ENCODE measurements around the gene TRIM4.
"Not testable (repeated sequence)": the region's sequence is repeated elsewhere in the genome, so short reads cannot be mapped to it uniquely, and the experiment has no call there.

The TRIM4 gene

DNA sequence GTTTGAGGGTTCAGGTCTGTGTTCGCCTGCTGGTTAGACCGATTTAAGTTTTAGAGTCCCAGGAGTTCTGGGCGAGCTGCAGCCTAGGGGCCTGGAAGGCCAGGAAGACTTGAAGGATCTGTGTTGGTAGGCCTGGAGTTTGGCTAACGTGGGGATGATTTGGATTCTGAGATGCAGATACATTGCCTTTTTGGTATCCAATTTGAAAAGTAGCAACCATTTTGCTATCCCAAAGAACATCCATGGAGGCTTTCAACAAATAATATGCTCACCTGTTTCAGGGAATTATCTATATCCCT, 433 bp upstream of the TRIM4 start:
- no peak for DNase-seq

DNA sequence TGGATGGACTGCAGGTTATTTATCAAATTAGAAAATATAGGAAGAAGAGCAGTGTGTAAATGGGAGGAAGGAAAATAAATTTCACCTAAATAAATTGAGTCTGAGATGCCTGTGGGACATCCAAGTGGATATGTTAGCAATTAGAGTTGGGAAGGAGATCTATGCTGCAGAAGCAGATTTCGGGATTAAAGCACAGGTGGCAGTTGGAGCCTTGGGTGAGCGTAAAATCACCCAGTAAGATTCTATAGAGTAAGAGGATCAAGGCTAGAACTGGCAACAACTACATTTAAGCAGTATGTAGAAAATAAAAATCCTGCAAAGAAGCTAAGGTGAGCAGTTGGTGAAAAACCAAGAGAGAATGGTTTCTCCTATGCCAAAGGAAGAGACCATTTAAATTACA, 8.4 kb downstream of the TRIM4 start:
- DNase-seq = no peak

DNA sequence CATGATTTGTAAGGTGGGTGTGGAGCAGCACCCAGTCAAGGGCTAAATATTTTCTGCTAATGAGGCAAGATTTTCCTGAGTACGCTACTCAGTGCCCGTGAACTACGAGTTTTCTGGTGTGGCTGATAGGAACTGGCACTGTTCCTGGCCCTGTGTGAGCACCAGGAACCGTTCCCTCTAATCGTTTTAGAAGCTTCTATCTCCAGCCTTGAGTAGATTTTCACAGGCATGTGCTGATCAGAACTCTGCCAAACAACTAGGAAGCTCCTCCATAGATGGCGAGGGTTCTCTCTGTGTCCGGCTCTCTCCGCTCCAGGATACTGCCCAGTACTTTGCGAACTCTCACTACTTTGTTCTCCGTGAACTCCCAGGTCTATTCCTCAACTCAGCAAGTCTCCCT, 17.7 kb downstream of the TRIM4 start:
- DNase-seq = no peak

DNA sequence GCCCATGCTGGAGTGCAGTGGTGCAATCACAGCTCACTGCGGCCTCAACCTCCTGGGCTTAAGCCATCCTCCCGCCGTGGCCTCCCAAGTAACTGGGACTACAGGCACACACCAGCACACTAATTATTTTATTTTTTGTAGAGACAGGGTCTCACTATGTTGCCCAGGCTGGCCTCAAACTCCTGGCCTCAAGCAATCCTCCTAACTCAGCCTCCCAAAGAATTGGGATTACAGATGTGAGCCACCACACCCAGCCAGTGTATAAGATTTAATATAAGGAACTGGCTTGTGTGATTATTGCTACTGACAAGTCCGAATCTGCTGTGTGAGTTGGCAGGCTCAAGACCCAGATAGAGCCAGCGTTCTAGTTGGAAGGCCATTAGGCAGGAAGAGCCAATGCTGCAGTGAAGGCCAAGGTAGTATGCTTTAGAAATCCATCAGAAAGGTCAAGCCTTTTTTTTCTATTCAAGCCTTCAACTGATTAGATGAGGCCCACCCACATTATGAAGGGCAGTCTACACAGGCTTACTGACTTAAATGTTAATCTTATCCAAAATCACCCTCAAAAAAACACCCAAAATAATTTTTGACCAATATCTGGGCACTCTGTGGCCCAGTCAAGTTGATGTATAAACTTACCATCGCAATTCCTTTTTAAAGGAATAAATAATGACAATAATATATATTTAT, 19.4 kb downstream of the TRIM4 start:
- no peak for DNase-seq

DNA sequence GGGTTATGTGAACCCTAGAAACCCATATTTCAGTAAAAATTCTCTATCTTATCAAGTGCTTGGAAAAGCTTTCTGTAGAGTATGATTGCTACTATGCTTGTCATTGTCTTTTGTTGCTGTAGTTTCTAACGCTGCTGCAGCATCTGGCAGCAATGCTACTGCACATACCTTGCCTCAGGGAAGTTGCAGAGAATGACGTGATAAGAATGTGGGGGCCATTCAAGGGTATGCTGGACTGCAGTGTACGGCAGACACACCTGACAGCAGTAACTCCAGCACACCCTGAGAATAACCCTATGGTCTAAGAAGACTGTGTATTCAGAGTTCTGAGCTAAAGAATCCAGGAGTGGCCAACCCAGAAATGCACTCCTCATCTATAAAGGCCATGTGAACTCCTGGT, 20.5 kb downstream of the TRIM4 start:
- no peak for DNase-seq

DNA sequence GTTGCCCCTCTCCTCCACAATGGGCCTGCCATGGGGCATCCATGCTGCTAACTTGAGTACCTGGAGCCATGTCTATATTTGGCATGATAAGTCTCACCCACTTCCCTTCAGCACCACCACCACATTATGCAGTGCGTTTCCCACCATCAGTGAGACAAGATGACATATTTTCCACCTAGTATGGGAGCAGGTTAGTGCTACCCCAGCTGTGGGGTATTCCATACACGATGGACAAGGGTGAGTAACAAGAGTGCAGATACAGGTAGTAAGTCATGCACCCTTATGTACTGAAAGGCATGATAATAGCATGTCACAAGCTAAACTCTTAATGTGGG, 21.3 kb downstream of the TRIM4 start:
- no peak for DNase-seq

DNA sequence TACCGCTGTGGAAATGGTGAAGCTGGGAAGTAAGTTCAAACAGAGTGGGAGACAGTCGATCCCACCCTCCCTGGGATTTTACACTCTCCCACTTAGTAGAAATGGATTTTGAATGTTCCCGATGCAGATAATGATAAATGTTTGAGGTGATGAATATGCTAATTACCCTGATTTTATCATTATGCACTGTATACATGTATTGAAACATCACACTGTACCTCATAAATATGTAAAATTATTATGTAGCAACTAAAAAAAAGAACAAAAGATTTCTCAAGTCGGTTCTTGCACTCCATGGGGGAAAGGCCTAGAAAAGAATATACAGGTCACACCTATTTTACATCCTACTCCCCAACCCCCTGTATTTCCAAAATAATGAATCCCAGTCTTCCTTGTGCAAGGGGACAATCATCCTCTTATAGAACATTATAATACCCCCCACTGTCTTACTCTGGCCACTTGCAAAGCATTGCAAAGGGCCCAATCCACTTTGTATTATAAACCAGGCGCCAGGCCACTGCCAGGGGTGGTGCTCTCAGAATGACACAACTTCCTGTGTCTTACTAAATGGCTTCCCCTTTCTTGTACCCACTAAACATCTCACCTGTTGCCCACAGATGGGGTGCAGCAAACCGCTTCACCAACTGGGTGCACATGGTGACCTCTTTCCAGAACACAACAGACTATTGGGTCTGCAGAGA, 21.9 kb downstream of the TRIM4 start:
- no peak for DNase-seq

DNA sequence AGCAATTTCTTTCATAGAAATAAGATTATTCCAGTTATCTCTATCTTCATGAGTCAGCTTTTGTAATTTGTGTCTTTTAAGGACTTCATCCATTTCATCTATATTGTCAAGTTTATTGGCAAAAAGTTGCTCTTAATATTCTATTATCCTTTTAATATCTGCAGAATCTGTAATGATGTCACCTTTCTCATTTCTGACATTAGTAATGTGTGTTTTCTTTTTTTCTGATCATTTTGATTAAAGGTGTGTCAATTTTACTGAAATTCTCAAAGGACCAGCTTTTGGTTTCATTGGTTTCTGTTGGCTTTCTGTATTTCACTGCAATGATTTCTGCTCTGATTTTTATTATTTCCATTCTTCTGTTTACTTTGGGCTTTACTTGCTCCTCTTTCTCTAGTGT, 24.6 kb downstream of the TRIM4 start:
- no peak for DNase-seq

DNA sequence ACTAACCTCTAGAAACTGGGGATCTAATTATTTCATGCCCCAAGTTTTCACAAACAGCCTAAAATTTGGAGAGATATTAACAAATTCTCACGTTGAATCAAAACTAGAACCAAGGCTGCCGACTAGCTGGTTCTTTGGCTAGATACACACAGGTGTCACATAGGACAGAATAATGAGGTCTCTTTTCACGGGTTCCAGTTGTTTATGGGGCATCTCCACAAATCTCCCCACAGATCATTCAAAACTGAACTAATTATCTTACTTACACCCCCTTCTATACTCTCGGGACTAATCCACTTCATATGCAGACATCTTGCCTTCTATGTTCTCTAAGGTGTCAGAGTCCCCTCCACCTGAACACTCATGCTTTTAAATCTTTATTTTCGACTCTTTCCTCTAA, 26.1 kb downstream of the TRIM4 start:
- no peak for DNase-seq

DNA sequence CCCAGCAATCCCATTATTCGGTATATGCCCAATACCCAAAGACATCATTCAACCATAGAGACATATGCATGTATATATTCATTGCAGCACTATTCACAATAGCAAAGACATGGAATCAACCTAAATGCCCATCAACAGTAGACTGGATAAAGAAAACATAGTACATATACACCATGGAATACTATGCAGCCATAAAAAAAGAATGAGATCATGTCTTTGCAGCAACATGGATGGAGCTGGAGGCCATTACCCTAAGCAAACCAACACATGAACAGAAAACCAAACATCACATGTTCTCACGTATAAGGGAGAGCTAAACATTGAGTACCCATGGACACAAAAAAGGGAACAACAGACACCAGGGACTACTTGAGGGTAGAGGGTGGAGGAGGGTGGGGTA, 29.0 kb downstream of the TRIM4 start:
- not testable (repeated sequence) for DNase-seq

DNA sequence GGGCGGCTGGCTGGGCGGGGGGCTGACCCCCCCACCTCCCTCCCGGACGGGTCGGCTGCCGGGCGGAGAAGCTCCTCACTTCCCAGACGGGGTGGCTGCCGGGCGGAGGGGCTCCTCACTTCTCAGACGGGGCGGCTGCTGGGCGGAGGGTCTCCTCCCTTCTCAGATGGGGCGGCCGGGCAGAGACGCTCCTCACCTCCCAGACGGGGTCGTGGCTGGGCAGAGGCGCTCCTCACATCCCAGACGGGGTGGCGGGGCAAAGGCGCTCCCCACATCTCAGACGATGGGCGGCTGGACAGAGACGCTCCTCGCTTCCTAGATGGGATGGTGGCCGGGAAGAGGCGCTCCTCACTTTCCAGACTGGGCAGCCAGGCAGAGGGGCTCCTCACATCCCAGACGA, 31.0 kb downstream of the TRIM4 start:
- DNase-seq = not testable (repeated sequence)

DNA sequence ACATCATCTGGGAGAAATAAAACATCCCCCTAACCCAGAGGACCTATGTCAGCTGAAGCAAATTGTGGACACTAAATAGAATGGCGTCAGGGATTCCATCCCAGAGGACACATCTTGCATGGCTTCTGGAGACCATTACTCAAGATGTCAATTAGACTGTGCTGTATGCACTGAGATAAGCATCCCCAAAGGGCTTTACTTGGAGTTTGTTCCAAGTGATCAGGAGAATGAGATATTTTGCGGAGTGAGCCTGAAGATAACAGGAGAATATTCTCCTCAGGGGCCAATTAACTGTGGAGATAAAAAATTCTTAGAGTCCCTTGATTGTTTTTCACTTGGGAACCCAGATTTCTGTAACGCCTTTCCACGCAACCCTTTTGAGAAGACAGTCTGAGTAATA, 38.0 kb downstream of the TRIM4 start:
- no peak for DNase-seq

DNA sequence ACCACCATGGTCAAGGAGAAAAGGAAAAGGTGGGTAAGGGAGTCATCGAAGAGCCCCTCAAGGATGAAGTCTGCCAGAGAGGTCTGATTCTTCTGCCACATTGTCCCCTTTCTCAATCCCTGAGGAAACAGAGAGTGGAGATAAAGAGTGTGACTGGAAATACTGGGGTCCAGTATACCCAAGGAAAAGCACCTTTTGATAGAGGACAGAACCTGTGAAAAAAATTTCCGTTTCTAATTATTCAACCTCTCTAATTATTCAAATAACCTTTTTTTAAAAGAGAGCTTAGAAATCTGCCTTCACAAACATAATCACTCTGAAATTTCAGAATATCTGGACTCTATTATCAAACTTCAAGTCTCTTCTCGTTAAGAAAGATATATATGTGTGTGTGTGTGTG, 42.4 kb downstream of the TRIM4 start, which contains the start of gene OR2AE1:
Gene OR2AE1 (minus strand): TSS at position 101 of the 400 bp plus-strand sequence. CDS start 0 bp downstream, at position 101.
- DNase-seq = no peak

DNA sequence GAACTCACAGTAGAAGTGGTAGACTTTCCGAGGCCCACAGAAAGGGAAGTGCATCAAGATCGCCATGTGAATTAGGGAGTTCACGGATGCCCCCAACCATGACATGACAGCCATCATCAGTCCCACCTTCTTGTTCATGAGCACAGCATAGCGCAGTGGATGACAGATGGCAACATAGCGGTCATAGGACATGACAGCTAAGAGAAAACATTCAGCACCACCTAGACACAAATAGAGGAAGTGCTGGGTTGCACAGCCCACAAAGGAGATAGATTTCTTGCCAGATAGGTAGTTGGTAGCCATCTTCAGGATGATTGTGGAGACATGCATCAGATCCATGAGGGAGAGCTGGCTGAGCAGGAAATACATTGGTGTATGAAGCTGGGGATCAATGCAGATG, 42.8 kb downstream of the TRIM4 start:
- DNase-seq = no peak

DNA sequence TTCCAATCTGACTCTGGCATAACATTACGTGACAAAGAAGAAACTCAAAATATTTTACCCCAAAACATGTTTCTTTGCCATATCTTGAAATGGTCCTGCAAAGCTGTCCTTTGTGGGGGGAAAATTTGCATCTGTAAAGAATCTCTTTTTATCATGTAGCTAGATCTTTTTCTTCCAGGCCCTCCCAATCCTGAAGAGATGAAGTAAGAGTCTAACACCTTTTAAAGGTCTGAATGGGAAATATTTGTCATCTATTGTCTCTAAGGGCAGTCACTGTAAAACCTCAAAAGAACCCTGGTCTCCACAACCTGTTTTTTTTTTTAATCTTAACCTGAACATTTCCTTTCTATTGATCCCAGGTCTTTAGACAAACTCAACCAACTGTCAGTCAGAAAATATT, 51.1 kb downstream of the TRIM4 start:
- no peak for DNase-seq

DNA sequence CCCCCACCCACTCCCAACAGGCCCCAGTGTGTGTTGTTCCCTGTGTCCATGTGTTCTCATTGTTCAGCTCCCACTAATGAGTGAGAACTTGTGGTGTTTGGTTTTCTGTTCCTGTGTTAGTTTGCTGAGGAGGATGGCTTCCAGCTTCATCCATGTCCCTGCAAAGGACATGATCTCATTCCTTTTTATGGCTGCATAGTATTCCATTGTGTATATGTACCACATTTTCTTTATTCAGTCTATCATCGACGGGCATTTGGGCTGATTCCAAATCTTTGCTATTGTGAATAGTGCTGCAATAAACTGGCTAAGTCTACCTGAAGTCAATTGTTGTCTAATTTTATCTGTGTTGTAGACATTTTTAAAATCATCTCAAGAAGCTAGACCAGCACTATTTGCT, 51.9 kb downstream of the TRIM4 start:
- DNase-seq = not testable (repeated sequence)

DNA sequence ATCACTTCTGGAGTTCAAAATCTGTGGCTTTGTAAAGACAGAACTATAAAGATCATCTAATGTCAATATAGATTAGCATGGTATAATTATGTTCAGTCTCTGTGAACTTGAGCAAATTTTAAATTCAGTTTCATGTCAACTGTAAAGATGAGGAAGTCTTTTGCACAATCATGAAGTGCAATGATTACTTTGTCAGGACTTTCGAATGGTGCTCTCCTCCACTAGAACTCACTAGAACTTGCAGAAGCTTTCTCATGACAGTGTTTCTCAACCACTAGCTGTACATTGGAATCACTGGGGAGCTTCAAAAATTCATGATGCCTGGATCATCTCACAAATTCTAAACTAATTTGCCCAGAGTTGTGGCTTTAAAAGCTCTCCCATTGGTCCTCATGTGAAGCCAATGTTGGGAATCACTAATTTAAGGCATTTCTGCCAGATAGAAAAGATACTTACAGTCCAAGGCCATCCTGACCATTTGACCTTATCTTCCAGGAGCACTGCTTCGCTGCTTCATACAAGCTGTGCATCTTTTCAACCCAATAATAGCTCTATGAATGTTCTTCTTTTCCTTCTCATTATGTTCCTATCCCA, 55.4 kb downstream of the TRIM4 start:
- no peak for DNase-seq

DNA sequence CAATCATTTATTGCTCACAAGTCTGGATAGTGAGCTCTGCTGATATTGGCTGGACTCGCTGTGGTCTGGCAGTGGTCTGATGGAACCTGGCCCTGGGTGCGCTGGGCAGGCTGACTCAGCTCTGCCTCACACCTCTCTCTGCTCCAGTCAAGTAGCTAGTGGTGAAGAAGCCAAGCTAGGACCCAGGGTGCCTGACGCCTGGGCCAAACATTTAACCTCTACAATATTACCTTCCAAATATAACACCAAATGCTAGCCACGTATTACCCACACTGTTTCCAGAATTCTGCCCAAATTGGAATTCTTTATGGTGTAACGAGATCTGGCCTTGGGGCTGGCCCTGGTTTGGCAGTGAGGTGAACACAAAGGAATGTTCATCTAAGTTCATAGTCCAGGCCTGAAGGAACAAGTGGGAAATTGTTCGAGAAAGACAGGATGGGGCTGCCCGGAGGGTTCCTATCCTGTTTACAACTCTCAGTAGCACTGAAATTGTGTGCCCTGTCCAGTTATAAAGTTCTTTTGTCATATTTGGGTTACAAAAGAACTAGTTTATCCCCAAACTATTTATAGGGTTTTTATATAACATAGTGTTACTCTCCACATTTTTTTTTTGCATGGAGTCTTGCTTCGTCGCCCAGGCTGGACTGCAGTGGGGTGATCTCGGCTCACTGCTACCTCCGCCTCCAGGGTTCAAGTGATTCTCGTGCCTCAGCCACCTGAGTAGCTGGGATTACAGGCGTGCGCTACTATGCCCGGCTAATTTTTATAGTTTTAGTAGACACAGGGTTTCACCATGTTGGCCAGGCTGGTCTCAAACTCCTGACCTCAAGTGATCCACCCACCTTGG, 58.8 kb downstream of the TRIM4 start:
- DNase-seq = no peak

DNA sequence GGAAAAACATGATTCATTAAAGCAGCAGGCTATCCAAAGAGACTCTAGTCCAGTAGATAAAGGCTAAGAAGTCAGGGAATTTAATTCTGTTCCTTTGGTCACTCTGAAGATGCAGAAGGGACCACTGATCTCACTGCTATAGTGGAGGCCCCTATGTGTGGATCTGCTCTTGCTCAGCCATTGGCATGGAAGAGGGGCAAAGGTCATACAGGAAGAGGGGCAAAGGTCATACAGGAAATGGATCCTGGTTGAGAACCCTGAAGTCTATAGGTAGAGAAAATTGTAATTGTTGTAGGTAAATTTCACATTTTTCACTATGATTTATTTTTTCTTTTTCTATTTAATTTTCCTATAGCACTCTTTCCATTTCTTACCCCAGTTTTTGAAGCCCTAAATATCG, 64.1 kb downstream of the TRIM4 start:
- no peak for DNase-seq

DNA sequence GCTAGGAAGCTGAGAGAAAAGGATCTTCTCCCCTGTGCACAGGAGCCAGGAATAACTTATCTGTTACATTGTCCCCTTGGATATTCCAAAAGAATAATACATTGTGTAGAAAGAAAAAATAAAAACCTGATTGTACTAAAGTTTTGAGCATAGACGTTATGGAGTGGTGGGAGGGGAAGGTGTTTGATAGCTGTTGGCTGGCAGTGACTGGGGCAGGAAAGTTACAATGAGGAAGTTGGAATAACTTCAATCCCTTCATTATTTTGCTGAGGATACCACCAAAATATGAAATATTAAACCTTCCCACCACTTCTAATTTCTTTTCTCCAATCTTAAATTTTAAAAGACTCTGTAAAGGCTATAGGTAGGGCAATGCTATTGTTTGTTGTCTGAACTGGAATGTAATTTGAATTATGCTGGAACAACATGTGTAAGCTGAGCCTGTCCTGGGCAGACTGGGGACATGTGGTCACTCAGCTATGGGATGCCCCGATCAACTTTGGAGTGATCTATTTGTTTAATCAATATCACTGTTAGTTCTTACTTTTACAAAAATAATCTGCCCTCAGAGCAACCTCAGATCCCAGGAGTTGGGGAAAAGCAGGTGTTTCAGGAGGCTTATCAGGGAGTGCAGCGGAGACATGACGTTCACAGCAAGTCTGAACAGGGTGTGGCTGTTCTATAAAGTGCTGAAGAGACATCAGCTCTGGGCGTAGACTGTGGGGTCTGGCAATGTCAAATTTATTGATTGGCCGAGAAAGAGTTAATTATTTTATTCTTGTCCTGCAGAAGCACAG, 70.7 kb downstream of the TRIM4 start:
- DNase-seq = no peak

DNA sequence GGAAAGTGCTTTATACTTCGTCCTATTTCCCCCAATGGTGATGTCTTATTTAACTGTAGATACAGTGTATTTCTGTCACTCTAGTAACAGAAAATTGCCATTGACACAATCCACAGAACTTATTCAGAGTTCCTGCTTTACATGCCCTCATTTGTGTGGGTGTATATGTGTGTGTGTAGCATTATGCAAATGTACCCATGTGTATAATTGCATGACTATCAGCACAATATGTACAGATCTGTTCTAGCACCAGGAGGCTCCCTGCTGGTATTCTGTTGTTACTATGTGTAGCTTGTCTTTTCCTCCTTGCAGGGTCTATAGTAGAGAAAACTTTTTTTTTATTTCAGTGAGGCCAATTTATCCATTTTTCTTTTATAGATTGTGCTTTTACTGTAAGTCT, 75.0 kb downstream of the TRIM4 start:
- DNase-seq = peak; percentile 8

DNA sequence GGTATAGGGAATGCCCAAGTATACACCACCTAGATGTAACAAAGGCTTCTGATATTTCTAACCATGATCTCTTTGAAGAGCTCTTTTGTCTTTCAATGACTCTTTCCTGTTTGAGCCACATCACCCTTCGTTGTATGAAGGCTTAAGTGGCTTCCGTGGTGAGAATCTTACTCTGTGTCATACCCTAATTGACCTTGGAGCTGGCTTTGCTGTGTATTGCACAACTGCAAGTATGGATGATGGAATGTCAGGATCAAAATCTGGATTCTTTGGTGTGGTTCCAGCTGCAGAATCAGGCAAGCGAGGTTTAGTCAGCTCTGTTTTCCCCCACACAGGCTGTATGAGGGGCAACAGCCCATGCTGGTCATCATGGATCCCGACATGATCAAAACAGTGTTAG, 75.5 kb downstream of the TRIM4 start:
- DNase-seq = no peak

DNA sequence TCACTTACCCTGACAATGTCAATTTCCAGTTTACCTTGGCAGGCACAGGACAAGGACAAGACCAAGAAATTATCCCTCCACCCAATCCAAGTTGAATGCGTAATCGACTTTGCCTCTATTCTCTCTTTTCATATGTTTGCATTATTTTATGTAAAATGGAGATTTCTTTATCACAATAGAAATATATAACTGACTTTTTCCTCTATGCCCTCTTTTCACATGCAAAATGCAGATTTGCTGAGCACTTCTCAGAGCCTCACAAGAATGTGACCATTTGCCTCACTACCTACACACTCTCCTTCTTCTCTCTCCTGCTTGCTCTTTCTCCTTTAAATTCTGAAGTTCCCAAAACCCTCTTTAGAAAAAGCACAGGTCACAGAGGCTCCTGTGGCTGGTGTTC, 76.4 kb downstream of the TRIM4 start:
- no peak for DNase-seq

Data from NCI-H1048 (cell line).